ENCODE results near the gene ABLIM3. TPM values are rescaled to one million over a fixed set of nuclear protein-coding genes. Genes with fewer than 3 reads are reported as not detected.

The ABLIM3 gene
- total RNA-seq, 2 experiments from 2014 or later: not detected

GRCh38 chr5:149210225-149210624 lies 68.9 kb downstream of the ABLIM3 start:
- Histone ChIP-seq H4K20me1 (ENCODE audit: insufficient read depth, low read length) (no peaks in the 10 kb centered on the region), H3K4me1 (ENCODE audit: insufficient read depth, low read length, poor library complexity, severe bottlenecking) (no peaks in the 10 kb centered on the region), H3K9me3 (ENCODE audit: low read length) (no peaks in the 10 kb centered on the region), H3K9me2 (ENCODE audit: insufficient read depth, low read length) (no peaks in the 10 kb centered on the region), H3K4me2 (ENCODE audit: low read length) (no peak overlapping the region), H2AFZ (ENCODE audit: low read length) (no peak overlapping the region), H3K79me2 (ENCODE audit: insufficient read depth, low read depth, low read length) (no peaks in the 10 kb centered on the region), H3K4me3 (ENCODE audit: low read depth, low read length, poor library complexity, severe bottlenecking) (no peak overlapping the region), H3K36me3 (ENCODE audit: insufficient read depth, low read length) (no peaks in the 10 kb centered on the region), H3K27ac (ENCODE audit: low read depth, low read length, poor library complexity, severe bottlenecking) (no peak overlapping the region)
- TF ChIP-seq CTCF (conservative IDR thresholded peaks at IDR 0.05; ENCODE audit: low read length): no peak
- no peak for TF ChIP-seq EZH2phosphoT487 (IDR thresholded peaks at IDR 0.05; ENCODE audit: borderline replicate concordance, low read depth, low read length)
- POLR2A ChIA-PET: no interaction called here
- no peak for DNase-seq (ENCODE audit: low spot score)
- intact Hi-C loops (cut with micrococcal nuclease; ENCODE audit: unreplicated experiment): no loop called here
- CTCF ChIA-PET (ENCODE audit: unreplicated experiment): no interaction called here
- BruUV-seq (replicated peaks): no TSS peak

- Histone ChIP-seq H4K20me1 (ENCODE audit: insufficient read depth, low read length) (no peaks in the 10 kb centered on the region), H3K79me2 (ENCODE audit: insufficient read depth, low read depth, low read length) (no peaks in the 10 kb centered on the region), H3K4me2 (ENCODE audit: low read length) (no peak overlapping the region), H3K36me3 (ENCODE audit: insufficient read depth, low read length) (no peaks in the 10 kb centered on the region), H3K9me3 (ENCODE audit: low read length) (no peaks in the 10 kb centered on the region), H3K4me1 (ENCODE audit: insufficient read depth, low read length, poor library complexity, severe bottlenecking) (no peaks in the 10 kb centered on the region), H3K9me2 (ENCODE audit: insufficient read depth, low read length) (no peaks in the 10 kb centered on the region), H3K27ac (ENCODE audit: low read depth, low read length, poor library complexity, severe bottlenecking) (no peak overlapping the region), H2AFZ (ENCODE audit: low read length) (no peak overlapping the region), H3K4me3 (ENCODE audit: low read depth, low read length, poor library complexity, severe bottlenecking) (no peak overlapping the region)
- ChIA-PET POLR2A (interaction anchor here (1.2 kb wide), 1 partner anchor 12 kb away, joined by 5 read pairs; no protein-coding TSS in a partner anchor), CTCF (ENCODE audit: unreplicated experiment) (no interaction called here)
- intact Hi-C loops (cut with micrococcal nuclease; ENCODE audit: unreplicated experiment): no loop called here
- no peak for TF ChIP-seq EZH2phosphoT487 (IDR thresholded peaks at IDR 0.05; ENCODE audit: borderline replicate concordance, low read depth, low read length)
- TF ChIP-seq CTCF (conservative IDR thresholded peaks at IDR 0.05; ENCODE audit: low read length): no peak
- BruUV-seq (replicated peaks): no TSS peak
- no peak for DNase-seq (ENCODE audit: low spot score)
Observed at GRCh38 chr5:149210968-149211490, 69.7 kb downstream of the ABLIM3 start.

- H3K4me1 ChIP-seq (ENCODE audit: insufficient read depth, low read length, poor library complexity, severe bottlenecking): no peaks in the 10 kb centered on the region
- H2AFZ ChIP-seq (ENCODE audit: low read length): no peak overlapping the region
- no TSS peak for BruUV-seq (replicated peaks)
- H3K4me2 ChIP-seq (ENCODE audit: low read length): no peak overlapping the region
- no peaks in the 10 kb centered on the region for H3K36me3 ChIP-seq (ENCODE audit: insufficient read depth, low read length)
- no peaks in the 10 kb centered on the region for H4K20me1 ChIP-seq (ENCODE audit: insufficient read depth, low read length)
- DNase-seq (ENCODE audit: low spot score): no peak
- no peaks in the 10 kb centered on the region for H3K9me2 ChIP-seq (ENCODE audit: insufficient read depth, low read length)
- TF ChIP-seq CTCF (conservative IDR thresholded peaks at IDR 0.05; ENCODE audit: low read length) (no peak), EZH2phosphoT487 (IDR thresholded peaks at IDR 0.05; ENCODE audit: borderline replicate concordance, low read depth, low read length) (no peak)
- H3K9me3 ChIP-seq (ENCODE audit: low read length): no peaks in the 10 kb centered on the region
- no peak overlapping the region for H3K4me3 ChIP-seq (ENCODE audit: low read depth, low read length, poor library complexity, severe bottlenecking)
- ChIA-PET POLR2A (interaction anchor here (1.2 kb wide), 1 partner anchor 12 kb away, joined by 5 read pairs; no protein-coding TSS in a partner anchor), CTCF (ENCODE audit: unreplicated experiment) (no interaction called here)
- H3K79me2 ChIP-seq (ENCODE audit: insufficient read depth, low read depth, low read length): no peaks in the 10 kb centered on the region
- no peak overlapping the region for H3K27ac ChIP-seq (ENCODE audit: low read depth, low read length, poor library complexity, severe bottlenecking)
- intact Hi-C loops (cut with micrococcal nuclease; ENCODE audit: unreplicated experiment): no loop called here
Observed at GRCh38 chr5:149211566-149211965, 70.3 kb downstream of the ABLIM3 start.

Measured in OCI-LY7 (cell line).